Measurements from ENCODE around the gene TRERF1. TPM values are rescaled to one million over a fixed set of nuclear protein-coding genes. Genes with fewer than 3 reads are reported as not detected.

TRERF1 gene
- total and polyA plus RNA-seq, 9 donors = 5.1 to 13.8 (median 9.7) TPM

DNA sequence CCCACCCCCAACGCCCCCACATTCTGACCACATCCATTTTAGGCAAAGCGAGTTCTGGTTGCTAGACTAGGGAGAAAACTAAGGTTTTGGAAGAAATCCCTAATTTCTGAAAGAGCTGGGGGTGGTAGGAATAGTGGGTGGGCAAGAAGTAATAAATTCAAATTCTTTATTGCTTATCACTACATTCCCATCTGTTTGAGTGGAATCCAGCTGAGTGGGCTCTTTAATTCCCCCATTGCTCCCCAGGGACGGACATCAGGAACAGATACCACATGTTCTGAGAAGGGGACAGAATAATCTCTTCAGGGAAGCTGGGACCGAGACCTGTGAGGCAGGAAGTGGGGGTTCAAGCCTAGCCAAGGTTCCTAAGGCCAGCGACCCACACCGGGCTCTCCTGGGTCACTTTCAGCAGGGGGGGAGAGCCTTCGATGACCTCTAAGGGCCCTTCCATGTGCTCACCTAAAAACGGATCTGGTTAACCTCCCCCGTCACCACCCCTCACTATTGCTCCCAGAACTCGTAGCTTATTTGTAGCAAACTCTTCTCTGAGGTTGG is 191.8 kb downstream of the TRERF1 start:
- Histone ChIP-seq H3K4me1 (ENCODE audit: control insufficient read depth, insufficient read depth, low read length) (peaks cover 28% of the 10 kb centered on the region), H3K27me3 (ENCODE audit: control insufficient read depth, insufficient read depth, low read length) (no peaks in the 10 kb centered on the region), H3K4me3 (ENCODE audit: low read length) (no peak overlapping the region), H3K27ac (ENCODE audit: low read length) (peak overlapping the region; percentile 59), H3K36me3 (ENCODE audit: control insufficient read depth, insufficient read depth, low read length) (peaks cover 30% of the 10 kb centered on the region), H3K9me3 (replicated peaks; ENCODE audit: control insufficient read depth, low read depth, low read length) (no peaks in the 10 kb centered on the region)
- DNase-seq = peak; percentile 64
- WGBS (ENCODE audit: insufficient coverage) = 0% methylated on average over 1 of the region's 10 CpGs

DNA sequence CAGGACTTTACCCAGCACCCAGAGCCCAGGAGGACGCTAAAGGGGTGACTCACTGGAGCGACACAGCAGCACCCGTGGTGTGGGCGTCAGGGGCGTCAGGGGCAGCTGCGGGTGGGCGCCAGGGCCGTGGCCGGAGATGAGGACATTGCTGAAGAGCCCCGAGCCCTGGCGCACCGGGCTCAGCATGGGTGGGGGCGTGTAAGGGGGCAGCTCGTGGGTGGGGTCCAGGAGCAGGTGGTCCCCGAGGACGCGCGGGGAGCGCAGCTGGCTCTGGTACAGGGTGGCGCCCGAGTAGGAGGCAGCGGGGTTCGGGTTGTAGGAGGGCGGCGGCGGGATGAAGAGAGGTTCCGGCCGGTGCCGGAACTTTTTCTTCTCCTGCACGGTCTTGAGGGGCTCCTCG is 192.4 kb downstream of the TRERF1 start:
- Histone ChIP-seq H3K36me3 (ENCODE audit: control insufficient read depth, insufficient read depth, low read length) (peaks cover 30% of the 10 kb centered on the region), H3K27ac (ENCODE audit: low read length) (no peak overlapping the region), H3K9me3 (replicated peaks; ENCODE audit: control insufficient read depth, low read depth, low read length) (no peaks in the 10 kb centered on the region), H3K4me3 (ENCODE audit: low read length) (no peak overlapping the region), H3K4me1 (ENCODE audit: control insufficient read depth, insufficient read depth, low read length) (peaks cover 21% of the 10 kb centered on the region), H3K27me3 (ENCODE audit: control insufficient read depth, insufficient read depth, low read length) (no peaks in the 10 kb centered on the region)
- no peak for DNase-seq
- 81% methylated on average over 31 of the region's 31 CpGs for WGBS (ENCODE audit: insufficient coverage)

DNA sequence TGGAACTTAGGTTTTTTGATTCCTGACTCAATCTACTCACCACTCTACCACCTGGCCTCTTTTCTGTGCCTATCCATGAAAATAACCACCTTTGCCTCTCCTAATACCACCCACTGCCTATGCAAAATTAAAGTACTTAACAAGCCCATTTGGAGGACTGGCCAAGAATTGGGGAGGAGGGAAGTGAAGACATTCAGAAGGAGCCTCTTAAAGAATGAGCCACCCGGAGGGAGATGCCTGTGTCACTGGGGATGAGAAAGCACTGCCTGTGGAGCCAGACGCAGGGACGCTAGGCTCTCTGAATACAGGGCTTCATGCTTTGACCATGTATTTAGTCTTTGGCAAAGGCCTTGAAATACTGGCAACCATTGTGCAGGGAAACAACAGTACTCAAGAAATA is 194.1 kb downstream of the TRERF1 start:
- Histone ChIP-seq H3K4me1 (ENCODE audit: control insufficient read depth, insufficient read depth, low read length) (peaks cover 27% of the 10 kb centered on the region), H3K27ac (ENCODE audit: low read length) (no peak overlapping the region), H3K4me3 (ENCODE audit: low read length) (no peak overlapping the region), H3K9me3 (replicated peaks; ENCODE audit: control insufficient read depth, low read depth, low read length) (no peaks in the 10 kb centered on the region), H3K27me3 (ENCODE audit: control insufficient read depth, insufficient read depth, low read length) (no peaks in the 10 kb centered on the region), H3K36me3 (ENCODE audit: control insufficient read depth, insufficient read depth, low read length) (peaks cover 30% of the 10 kb centered on the region)
- WGBS (ENCODE audit: insufficient coverage) = 87% methylated on average over 3 of the region's 3 CpGs
- DNase-seq = no peak

DNA sequence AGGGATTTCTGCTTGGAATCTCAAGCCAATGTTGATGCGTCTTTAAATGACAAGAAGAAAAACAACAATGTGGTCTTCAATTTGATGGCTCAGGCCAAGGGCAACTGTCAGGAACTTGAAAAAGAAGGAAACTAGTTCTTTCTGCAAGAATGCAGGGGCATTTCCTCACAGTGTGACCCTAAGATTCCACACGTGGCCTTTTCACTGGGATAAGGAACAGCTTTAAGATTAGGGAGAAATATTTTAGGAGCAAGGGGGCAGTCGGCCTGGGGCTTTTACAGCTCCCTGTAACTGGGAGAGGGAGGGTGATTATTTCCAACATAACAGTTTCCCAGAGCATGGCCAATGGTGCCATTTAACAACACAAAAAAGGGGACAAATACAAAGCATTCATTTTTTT is 194.7 kb downstream of the TRERF1 start:
- Histone ChIP-seq H3K27me3 (ENCODE audit: control insufficient read depth, insufficient read depth, low read length) (no peaks in the 10 kb centered on the region), H3K9me3 (replicated peaks; ENCODE audit: control insufficient read depth, low read depth, low read length) (no peaks in the 10 kb centered on the region), H3K27ac (ENCODE audit: low read length) (no peak overlapping the region), H3K4me1 (ENCODE audit: control insufficient read depth, insufficient read depth, low read length) (peaks cover 33% of the 10 kb centered on the region), H3K4me3 (ENCODE audit: low read length) (no peak overlapping the region), H3K36me3 (ENCODE audit: control insufficient read depth, insufficient read depth, low read length) (peaks cover 30% of the 10 kb centered on the region)
- WGBS (ENCODE audit: insufficient coverage) = 82% methylated on average over 1 of the region's 3 CpGs
- DNase-seq = no peak

DNA sequence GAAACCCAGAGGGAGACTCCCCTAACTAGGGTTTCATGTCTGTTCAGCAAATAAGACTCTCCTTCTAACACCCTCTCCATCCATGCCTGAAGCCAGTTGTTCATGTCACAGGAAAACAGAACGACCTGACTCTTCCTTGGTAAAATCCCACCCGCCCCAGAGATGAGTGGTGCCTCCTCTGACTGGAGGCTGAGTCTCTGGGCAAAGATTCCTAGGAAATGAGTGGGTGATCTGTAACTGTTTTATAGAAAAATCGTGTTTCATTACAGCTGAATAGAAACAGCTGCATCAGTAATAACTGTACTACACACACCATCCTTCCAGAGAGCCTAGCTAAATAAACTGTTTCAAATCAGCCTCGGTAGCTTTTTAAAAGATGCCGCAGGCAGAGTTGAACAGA is 196.7 kb downstream of the TRERF1 start:
- DNase-seq = no peak
- Histone ChIP-seq H3K9me3 (replicated peaks; ENCODE audit: control insufficient read depth, low read depth, low read length) (no peaks in the 10 kb centered on the region), H3K4me3 (ENCODE audit: low read length) (no peak overlapping the region), H3K27ac (ENCODE audit: low read length) (no peak overlapping the region), H3K36me3 (ENCODE audit: control insufficient read depth, insufficient read depth, low read length) (peaks cover 30% of the 10 kb centered on the region), H3K4me1 (ENCODE audit: control insufficient read depth, insufficient read depth, low read length) (peaks cover 35% of the 10 kb centered on the region), H3K27me3 (ENCODE audit: control insufficient read depth, insufficient read depth, low read length) (no peaks in the 10 kb centered on the region)
- WGBS (ENCODE audit: insufficient coverage) = 84% methylated on average over 3 of the region's 5 CpGs

DNA sequence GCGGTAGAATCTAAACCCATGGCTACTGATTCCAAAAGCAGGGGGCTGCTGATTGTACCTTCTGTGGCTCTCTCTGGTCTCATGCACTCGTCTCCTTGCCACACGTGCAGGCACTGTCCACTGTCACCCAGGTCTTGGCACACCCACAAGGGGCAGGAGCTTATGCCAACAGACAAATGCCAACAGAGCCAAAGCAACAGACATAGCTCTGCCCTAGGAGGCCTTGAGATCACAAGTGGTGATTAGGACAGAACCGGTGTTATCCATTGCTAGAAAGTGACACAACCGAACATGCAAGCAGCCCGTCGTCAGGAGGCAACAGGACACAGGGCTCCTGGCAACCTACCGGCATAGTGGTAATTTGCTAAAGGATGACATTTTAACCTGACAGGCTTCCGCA is 197.2 kb downstream of the TRERF1 start:
- WGBS (ENCODE audit: insufficient coverage) = 91% methylated on average over 7 of the region's 9 CpGs
- Histone ChIP-seq H3K36me3 (ENCODE audit: control insufficient read depth, insufficient read depth, low read length) (peaks cover 32% of the 10 kb centered on the region), H3K4me1 (ENCODE audit: control insufficient read depth, insufficient read depth, low read length) (peaks cover 35% of the 10 kb centered on the region)

DNA sequence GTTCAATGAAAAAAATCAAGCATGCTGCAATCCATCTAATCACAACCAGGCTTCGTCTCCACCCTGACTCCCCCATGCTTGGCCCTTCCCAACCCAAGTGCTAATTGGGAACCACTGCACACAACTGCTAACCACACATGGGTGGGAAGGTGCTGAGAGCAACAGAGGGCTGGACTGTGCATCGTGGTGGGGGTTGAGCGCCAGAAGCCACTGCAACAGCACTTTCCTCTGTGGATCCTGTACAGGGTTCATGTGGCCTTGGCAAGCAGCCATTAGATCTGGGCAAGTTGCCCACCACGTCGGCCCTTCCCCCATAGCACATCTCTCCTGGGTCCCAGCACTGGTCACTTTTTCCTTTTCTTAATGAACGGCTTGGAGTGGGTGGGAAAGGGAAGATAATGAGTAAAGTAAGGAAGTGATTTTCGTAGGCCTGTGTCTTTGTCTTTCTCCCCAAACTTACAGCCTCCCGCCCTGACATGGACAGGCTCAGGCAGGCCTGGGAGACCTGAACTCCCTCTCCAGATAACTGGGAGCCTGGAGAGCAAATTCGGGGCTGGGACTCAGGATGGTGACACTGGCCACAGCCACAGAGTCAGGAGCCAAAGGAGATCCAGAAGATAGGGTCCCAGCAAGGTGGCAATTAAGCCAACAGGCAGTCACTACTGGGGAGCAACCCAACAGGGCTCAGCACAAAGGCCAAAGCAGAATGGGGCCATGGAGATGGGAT is 199.7 kb downstream of the TRERF1 start:
- peak overlapping the region; percentile 90 for H3K27ac ChIP-seq (ENCODE audit: low read length)
- no peak overlapping the region for H3K4me3 ChIP-seq (ENCODE audit: low read length)
- no peaks in the 10 kb centered on the region for H3K27me3 ChIP-seq (ENCODE audit: control insufficient read depth, insufficient read depth, low read length)
- H3K36me3 ChIP-seq (ENCODE audit: control insufficient read depth, insufficient read depth, low read length) = peaks cover 46% of the 10 kb centered on the region
- peaks cover 37% of the 10 kb centered on the region for H3K4me1 ChIP-seq (ENCODE audit: control insufficient read depth, insufficient read depth, low read length)
- no peaks in the 10 kb centered on the region for H3K9me3 ChIP-seq (replicated peaks; ENCODE audit: control insufficient read depth, low read depth, low read length)
- 35% methylated on average over 3 of the region's 9 CpGs for WGBS (ENCODE audit: insufficient coverage)
- DNase-seq = peak; percentile 92

More for the DNA sequence above, 197.2 kb downstream of the TRERF1 start:
- no peak for DNase-seq
- Histone ChIP-seq H3K27ac (ENCODE audit: low read length) (no peak overlapping the region), H3K9me3 (replicated peaks; ENCODE audit: control insufficient read depth, low read depth, low read length) (no peaks in the 10 kb centered on the region), H3K4me3 (ENCODE audit: low read length) (no peak overlapping the region), H3K27me3 (ENCODE audit: control insufficient read depth, insufficient read depth, low read length) (no peaks in the 10 kb centered on the region)

DNA sequence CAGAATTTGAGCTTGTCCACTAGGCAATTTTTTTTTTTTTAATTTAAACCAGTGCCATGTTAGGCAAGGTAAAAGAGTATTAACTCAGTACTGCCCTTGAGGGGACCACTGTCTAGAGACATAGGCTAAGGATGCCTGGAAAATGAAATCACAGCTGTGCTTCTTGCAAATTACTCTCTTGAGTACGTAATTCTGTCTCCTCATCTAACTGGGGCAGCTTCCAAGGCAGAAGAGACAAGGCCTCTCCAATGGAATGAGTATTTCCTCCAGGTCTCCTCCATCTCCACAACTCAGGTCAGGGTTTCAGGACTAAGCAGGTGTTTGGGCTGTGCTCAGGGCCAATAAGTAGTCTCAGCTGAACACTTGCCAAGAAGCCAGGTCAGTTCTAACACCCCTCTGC is 200.2 kb downstream of the TRERF1 start:
- Histone ChIP-seq H3K9me3 (replicated peaks; ENCODE audit: control insufficient read depth, low read depth, low read length) (no peaks in the 10 kb centered on the region), H3K36me3 (ENCODE audit: control insufficient read depth, insufficient read depth, low read length) (peaks cover 46% of the 10 kb centered on the region), H3K27me3 (ENCODE audit: control insufficient read depth, insufficient read depth, low read length) (no peaks in the 10 kb centered on the region), H3K27ac (ENCODE audit: low read length) (peak overlapping the region; percentile 90), H3K4me3 (ENCODE audit: low read length) (no peak overlapping the region), H3K4me1 (ENCODE audit: control insufficient read depth, insufficient read depth, low read length) (peaks cover 37% of the 10 kb centered on the region)
- no peak for DNase-seq
- WGBS (ENCODE audit: insufficient coverage) = no CpG with 5 or more reads among the region's 1 CpG

DNA sequence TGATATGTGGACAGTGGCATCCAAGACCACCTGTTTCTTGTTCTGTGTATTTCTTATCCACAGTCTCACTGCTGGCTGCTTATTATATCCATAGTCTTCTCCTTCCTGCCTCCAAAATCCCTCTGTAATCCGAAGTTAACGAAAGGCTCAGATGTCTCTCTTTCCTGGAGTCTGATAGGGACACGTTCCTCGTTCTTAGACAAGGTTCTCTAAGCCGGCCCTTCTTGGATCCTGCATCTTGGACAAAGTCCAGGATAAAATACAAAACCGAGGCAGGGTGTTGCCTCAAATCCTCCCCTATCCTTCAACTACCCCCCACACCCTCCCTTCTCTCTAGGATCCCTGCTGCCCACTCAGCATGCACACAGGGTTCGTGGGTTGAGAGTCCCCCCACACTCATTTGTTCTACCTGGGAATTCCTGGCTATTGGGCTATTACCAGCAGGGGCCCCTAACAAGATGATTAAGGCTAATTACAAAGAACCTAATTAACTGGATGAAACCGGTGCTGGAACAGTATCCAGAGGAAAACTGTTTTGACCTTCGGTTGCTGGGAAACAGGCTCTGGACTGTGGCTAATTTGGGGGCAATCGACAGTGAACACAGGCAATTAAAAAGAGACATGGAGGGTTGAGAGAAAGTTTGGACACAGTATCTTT is 201.3 kb downstream of the TRERF1 start:
- H3K4me1 ChIP-seq (ENCODE audit: control insufficient read depth, insufficient read depth, low read length) = peaks cover 37% of the 10 kb centered on the region
- no peak overlapping the region for H3K4me3 ChIP-seq (ENCODE audit: low read length)
- WGBS (ENCODE audit: insufficient coverage) = 44% methylated on average over 6 of the region's 10 CpGs
- DNase-seq = peak; percentile 53
- no peaks in the 10 kb centered on the region for H3K27me3 ChIP-seq (ENCODE audit: control insufficient read depth, insufficient read depth, low read length)
- peak overlapping the region; percentile 25 for H3K27ac ChIP-seq (ENCODE audit: low read length)
- H3K9me3 ChIP-seq (replicated peaks; ENCODE audit: control insufficient read depth, low read depth, low read length) = no peaks in the 10 kb centered on the region
- H3K36me3 ChIP-seq (ENCODE audit: control insufficient read depth, insufficient read depth, low read length) = peaks cover 44% of the 10 kb centered on the region

DNA sequence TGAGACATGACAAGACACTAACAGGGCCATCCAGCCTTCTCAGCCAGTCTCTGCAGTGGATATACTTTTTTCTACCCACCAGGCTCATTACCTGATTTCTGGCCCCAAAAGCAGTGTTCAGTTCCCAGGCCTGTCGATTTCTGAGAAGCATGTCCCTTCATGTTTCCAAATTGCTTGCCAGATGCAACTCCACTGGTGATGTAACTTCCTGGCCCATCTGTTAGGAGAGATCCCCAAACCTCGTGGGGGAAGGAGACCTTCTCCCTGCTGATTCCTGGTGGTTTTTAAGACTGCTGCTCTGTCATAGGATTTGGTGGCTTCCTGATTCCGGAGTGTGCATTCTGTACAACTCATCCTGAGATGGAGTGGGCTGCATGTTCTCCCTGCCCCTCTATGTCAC is 202.4 kb downstream of the TRERF1 start:
- Histone ChIP-seq H3K9me3 (replicated peaks; ENCODE audit: control insufficient read depth, low read depth, low read length) (no peaks in the 10 kb centered on the region), H3K27me3 (ENCODE audit: control insufficient read depth, insufficient read depth, low read length) (no peaks in the 10 kb centered on the region), H3K4me3 (ENCODE audit: low read length) (no peak overlapping the region), H3K36me3 (ENCODE audit: control insufficient read depth, insufficient read depth, low read length) (peaks cover 40% of the 10 kb centered on the region), H3K4me1 (ENCODE audit: control insufficient read depth, insufficient read depth, low read length) (peaks cover 37% of the 10 kb centered on the region), H3K27ac (ENCODE audit: low read length) (peak overlapping the region; percentile 15)
- peak; percentile 76 for DNase-seq
- WGBS (ENCODE audit: insufficient coverage) = 11% methylated on average over 1 of the region's 3 CpGs

All from muscle of leg (tissue), 11 donors.